GM12874 (cell line): Measurements from ENCODE around the gene TNS2.

Experiments
- CTCF ChIP-seq: IDR thresholded peaks from 2 replicates; pipeline ENCODE4 v1.5.1; 2011; ENCODE audit warnings: low read depth, mild to moderate bottlenecking, control low read depth, low read length, moderate library complexity; ENCODE audit not compliant: insufficient read depth

The TNS2 gene

GRCh38 chr12:53079226-53080117 is 29.6 kb downstream of the TNS2 start, which contains the start of gene SPRYD3:
Gene SPRYD3, minus strand, starts transcription at chr12:53079390. Its CDS starts 57 bp downstream, at chr12:53079333.
- TF ChIP-seq CTCF = no peak

- no peak for TF ChIP-seq CTCF
Measured at GRCh38 chr12:53082637-53083175, 32.8 kb downstream of the TNS2 start.

- no peak for TF ChIP-seq CTCF
Measured at GRCh38 chr12:53086361-53086760, 36.5 kb downstream of the TNS2 start.

GRCh38 chr12:53090105-53090504 is 40.2 kb downstream of the TNS2 start:
- TF ChIP-seq CTCF = no peak

- TF ChIP-seq CTCF = no peak
Measured at GRCh38 chr12:53090554-53090953, 40.7 kb downstream of the TNS2 start.

GRCh38 chr12:53091756-53092155 is 41.9 kb downstream of the TNS2 start:
- TF ChIP-seq CTCF = no peak

GRCh38 chr12:53093777-53094393 is 44.0 kb downstream of the TNS2 start:
- TF ChIP-seq CTCF = no peak
